HEK293 (cell line): ENCODE measurements around the gene TRIM33.
A peak's percentile ranks its signal among the peaks of the same experiment; 100 is the strongest.

Experiments used
- CTCF ChIA-PET: fragments of 350-600 bp; formaldehyde crosslinking; extraction: SDS; loops from one replicate; lab custom pipeline; 2021; ENCODE audit warnings: antibody characterized with exemption; lab: Yijun Ruan, JAX
- POLR2A ChIA-PET: fragments of 300-600 bp; formaldehyde crosslinking; extraction: SDS; loops from one replicate; lab custom pipeline; 2020; ENCODE audit warnings: antibody characterized with exemption, inconsistent platforms; lab: Yijun Ruan, JAX
- H3K27ac ChIP-seq: fragments of 200-500 bp; sonication (Bioruptor generic); 2 replicates; pipeline ENCODE4 v1.5.1; 2014; ENCODE audit warnings: low read depth, low read length, control low read depth, inconsistent platforms; ENCODE audit errors: extremely low read depth
- H3K36me3 ChIP-seq, 2 experiments: fragments of 200-500 bp in 1 of 2; sonication (Bioruptor generic) in 1 of 2; 1 replicate in 1 of 2; 2 replicates in 1 of 2; pipeline ENCODE4 v1.5.1; 2014 to 2017; ENCODE audit warnings: inconsistent platforms in 2 of 2, low read length in 2 of 2; ENCODE audit not compliant: control insufficient read depth in 2 of 2, insufficient read depth in 1 of 2
- H3K4me1 ChIP-seq: fragments of 200-500 bp; sonication (Bioruptor generic); 2 replicates; pipeline ENCODE4 v1.5.1; 2014; ENCODE audit warnings: mild to moderate bottlenecking, low read length, inconsistent platforms; ENCODE audit not compliant: control insufficient read depth, insufficient read depth
- H3K4me3 ChIP-seq: 2 replicates; pipeline ENCODE4 v1.5.1; 2011; ENCODE audit warnings: low read depth, mild to moderate bottlenecking, control low read depth, low read length, moderate library complexity
- H3K9me3 ChIP-seq: fragments of 200-500 bp; sonication (Bioruptor generic); 2 replicates; pipeline ENCODE4 v1.5.1; 2014; ENCODE audit warnings: low read depth, low read length, inconsistent platforms; ENCODE audit not compliant: control insufficient read depth, insufficient read depth
- HOXC10 ChIP-seq: sonication (generic); formaldehyde crosslinking; IDR thresholded peaks from 2 replicates; pipeline ENCODE4 v1.8.1; 2023; ENCODE audit warnings: mild to moderate bottlenecking, missing genetic modification reagents
- KLF7 ChIP-seq: fragments of 450-650 bp; formaldehyde crosslinking; IDR thresholded peaks from 2 replicates; pipeline ENCODE4 v1.5.1; 2016; ENCODE audit warnings: missing biosample characterization, missing genetic modification characterization, borderline replicate concordance
- KLF8 ChIP-seq: fragments of 450-650 bp; formaldehyde crosslinking; IDR thresholded peaks from 2 replicates; pipeline ENCODE4 v1.5.1; 2016; ENCODE audit warnings: missing biosample characterization, missing genetic modification characterization
- MEIS1 ChIP-seq: sonication (generic); formaldehyde crosslinking; IDR thresholded peaks from 2 replicates; pipeline ENCODE4 v1.8.1; 2022; ENCODE audit warnings: missing genetic modification reagents, mild to moderate bottlenecking, borderline replicate concordance
- MZF1 ChIP-seq: fragments of 450-650 bp; formaldehyde crosslinking; IDR thresholded peaks from 2 replicates; pipeline ENCODE4 v1.5.1; 2017; ENCODE audit warnings: missing biosample characterization, missing genetic modification characterization, borderline replicate concordance
- TRIM28 ChIP-seq: IDR thresholded peaks from 2 replicates; pipeline ENCODE4 v1.6.1; 2011; ENCODE audit warnings: low read length, control low read depth, borderline replicate concordance
- ZBTB48 ChIP-seq: fragments of 450-650 bp; formaldehyde crosslinking; IDR thresholded peaks from 2 replicates; pipeline ENCODE4 v1.5.1; 2016; ENCODE audit warnings: missing biosample characterization, missing genetic modification characterization
- ZNF133 ChIP-seq: fragments of 450-650 bp; formaldehyde crosslinking; IDR thresholded peaks from 2 replicates; pipeline ENCODE4 v1.5.1; 2016; ENCODE audit warnings: missing biosample characterization, missing genetic modification characterization
- ZNF138 ChIP-seq: fragments of 450-650 bp; formaldehyde crosslinking; IDR thresholded peaks from 2 replicates; pipeline ENCODE4 v1.5.1; 2016; ENCODE audit warnings: missing biosample characterization, missing genetic modification characterization, borderline replicate concordance
- ZNF155 ChIP-seq: fragments of 450-650 bp; formaldehyde crosslinking; IDR thresholded peaks from 2 replicates; pipeline ENCODE4 v1.5.1; 2016; ENCODE audit warnings: missing biosample characterization, missing genetic modification characterization
- ZNF175 ChIP-seq: fragments of 450-650 bp; formaldehyde crosslinking; IDR thresholded peaks from 2 replicates; pipeline ENCODE4 v1.5.1; 2016; ENCODE audit warnings: missing biosample characterization, missing genetic modification characterization
- ZNF274 ChIP-seq, 2 experiments: fragments of 200-500 bp in 1 of 2; fragments of 450-650 bp in 1 of 2; sonication (Bioruptor generic) in 1 of 2; formaldehyde crosslinking in 1 of 2; IDR thresholded peaks; 2 replicates each; pipeline versions ENCODE4 v1.5.1 to v1.6.1; 2014 to 2016; ENCODE audit warnings: borderline replicate concordance in 1 of 2, inconsistent platforms in 1 of 2, low read length in 1 of 2, missing biosample characterization in 1 of 2, missing genetic modification characterization in 1 of 2
- ZNF354C ChIP-seq: fragments of 450-650 bp; formaldehyde crosslinking; IDR thresholded peaks from 2 replicates; pipeline ENCODE4 v1.5.1; 2016; ENCODE audit warnings: missing biosample characterization, missing genetic modification characterization, low read depth, borderline replicate concordance
- ZNF529 ChIP-seq: fragments of 450-650 bp; formaldehyde crosslinking; IDR thresholded peaks from 2 replicates; pipeline ENCODE4 v1.5.1; 2017; ENCODE audit warnings: missing genetic modification characterization, missing biosample characterization; ENCODE audit not compliant: insufficient replicate concordance
- ZNF645 ChIP-seq: fragments of 450-650 bp; formaldehyde crosslinking; IDR thresholded peaks from 2 replicates; pipeline ENCODE4; 2016; ENCODE audit warnings: missing biosample characterization, missing genetic modification characterization
- ZNF658 ChIP-seq: fragments of 450-650 bp; formaldehyde crosslinking; IDR thresholded peaks from 2 replicates; pipeline ENCODE4; 2016; ENCODE audit warnings: missing biosample characterization, missing genetic modification characterization
- ZSCAN16 ChIP-seq: fragments of 450-650 bp; formaldehyde crosslinking; IDR thresholded peaks from 2 replicates; pipeline ENCODE4 v1.5.1; 2016; ENCODE audit warnings: missing biosample characterization, missing genetic modification characterization
- ZSCAN30 ChIP-seq: fragments of 450-650 bp; IDR thresholded peaks from 2 replicates; pipeline ENCODE4 v1.5.1; 2018; ENCODE audit warnings: missing biosample characterization, mild to moderate bottlenecking, missing genetic modification characterization, moderate library complexity
- TF ChIP-seq, protein P1 (sequence below): fragments of 450-650 bp; formaldehyde crosslinking; IDR thresholded peaks from 2 replicates; pipeline ENCODE4 v1.5.1; 2016; ENCODE audit warnings: missing biosample characterization, missing genetic modification characterization
- TF ChIP-seq, protein P2 (sequence below): fragments of 450-650 bp; formaldehyde crosslinking; IDR thresholded peaks from 2 replicates; pipeline ENCODE4 v1.5.1; 2016; ENCODE audit warnings: missing biosample characterization, missing genetic modification characterization
- TF ChIP-seq, protein P3 (sequence below): fragments of 450-650 bp; formaldehyde crosslinking; IDR thresholded peaks from 2 replicates; pipeline ENCODE4 v1.5.1; 2016; ENCODE audit warnings: missing biosample characterization, missing genetic modification characterization
- TF ChIP-seq, protein P4 (sequence below): fragments of 450-650 bp; formaldehyde crosslinking; IDR thresholded peaks from 2 replicates; pipeline ENCODE4 v1.5.1; 2016; ENCODE audit warnings: missing biosample characterization, missing genetic modification characterization

The TRIM33 gene

DNA sequence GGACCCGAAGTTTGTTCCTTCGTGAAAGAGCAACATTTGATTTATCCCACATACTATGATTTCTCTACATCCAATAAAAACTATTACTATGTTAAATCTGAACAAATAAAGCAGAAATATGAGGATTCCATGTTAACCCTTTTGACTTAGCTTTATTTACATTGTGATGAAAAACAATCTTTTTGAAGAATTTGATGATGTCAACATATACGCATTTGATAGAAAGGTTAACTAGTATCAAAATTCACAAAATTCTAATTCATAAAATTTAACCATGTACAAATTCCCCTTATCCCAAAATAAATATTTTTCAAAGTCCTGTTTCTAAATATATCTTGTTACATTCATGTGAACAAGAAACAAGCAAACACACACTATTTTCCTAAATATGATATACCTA, 74.2 kb downstream of the TRIM33 start:
- CTCF ChIA-PET = interaction anchor here (2.4 kb wide), 1 partner anchor 9 kb away, joined by 10 read pairs; no protein-coding TSS in a partner anchor

GRCh38 chr1:114435088-114435715, 75.8 kb downstream of the TRIM33 start:
- H3K27ac ChIP-seq = no peak overlapping the region
- peaks cover 6 to 13% of the 10 kb centered on the region in 2 experiments; a peak in 2 of 3 replicates for H3K36me3 ChIP-seq
- POLR2A ChIA-PET = no interaction called here
- no peak for TF ChIP-seq ZNF133 (tag by site-specific recombination)
- TF ChIP-seq TRIM28 = peak; percentile 63; the same call in 1 of the 2 replicates
- no peak for TF ChIP-seq KLF8 (tag by site-specific recombination)
- TF ChIP-seq, protein P1, sequence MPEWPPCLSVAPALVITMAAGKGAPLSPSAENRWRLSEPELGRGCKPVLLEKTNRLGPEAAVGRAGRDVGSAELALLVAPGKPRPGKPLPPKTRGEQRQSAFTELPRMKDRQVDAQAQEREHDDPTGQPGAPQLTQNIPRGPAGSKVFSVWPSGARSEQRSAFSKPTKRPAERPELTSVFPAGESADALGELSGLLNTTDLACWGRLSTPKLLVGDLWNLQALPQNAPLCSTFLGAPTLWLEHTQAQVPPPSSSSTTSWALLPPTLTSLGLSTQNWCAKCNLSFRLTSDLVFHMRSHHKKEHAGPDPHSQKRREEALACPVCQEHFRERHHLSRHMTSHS (tag by site-specific recombination) = no peak
- TF ChIP-seq, protein P2, sequence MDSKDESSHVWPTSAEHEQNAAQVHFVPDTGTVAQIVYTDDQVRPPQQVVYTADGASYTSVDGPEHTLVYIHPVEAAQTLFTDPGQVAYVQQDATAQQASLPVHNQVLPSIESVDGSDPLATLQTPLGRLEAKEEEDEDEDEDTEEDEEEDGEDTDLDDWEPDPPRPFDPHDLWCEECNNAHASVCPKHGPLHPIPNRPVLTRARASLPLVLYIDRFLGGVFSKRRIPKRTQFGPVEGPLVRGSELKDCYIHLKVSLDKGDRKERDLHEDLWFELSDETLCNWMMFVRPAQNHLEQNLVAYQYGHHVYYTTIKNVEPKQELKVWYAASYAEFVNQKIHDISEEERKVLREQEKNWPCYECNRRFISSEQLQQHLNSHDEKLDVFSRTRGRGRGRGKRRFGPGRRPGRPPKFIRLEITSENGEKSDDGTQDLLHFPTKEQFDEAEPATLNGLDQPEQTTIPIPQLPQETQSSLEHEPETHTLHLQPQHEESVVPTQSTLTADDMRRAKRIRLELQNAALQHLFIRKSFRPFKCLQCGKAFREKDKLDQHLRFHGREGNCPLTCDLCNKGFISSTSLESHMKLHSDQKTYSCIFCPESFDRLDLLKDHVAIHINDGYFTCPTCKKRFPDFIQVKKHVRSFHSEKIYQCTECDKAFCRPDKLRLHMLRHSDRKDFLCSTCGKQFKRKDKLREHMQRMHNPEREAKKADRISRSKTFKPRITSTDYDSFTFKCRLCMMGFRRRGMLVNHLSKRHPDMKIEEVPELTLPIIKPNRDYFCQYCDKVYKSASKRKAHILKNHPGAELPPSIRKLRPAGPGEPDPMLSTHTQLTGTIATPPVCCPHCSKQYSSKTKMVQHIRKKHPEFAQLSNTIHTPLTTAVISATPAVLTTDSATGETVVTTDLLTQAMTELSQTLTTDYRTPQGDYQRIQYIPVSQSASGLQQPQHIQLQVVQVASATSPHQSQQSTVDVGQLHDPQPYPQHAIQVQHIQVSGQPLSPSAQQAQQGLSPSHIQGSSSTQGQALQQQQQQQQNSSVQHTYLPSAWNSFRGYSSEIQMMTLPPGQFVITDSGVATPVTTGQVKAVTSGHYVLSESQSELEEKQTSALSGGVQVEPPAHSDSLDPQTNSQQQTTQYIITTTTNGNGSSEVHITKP (tag by site-specific recombination) = peak; percentile 48
- no peak for TF ChIP-seq ZNF138 (tag by site-specific recombination)
- TF ChIP-seq ZNF274 (IDR thresholded peaks at IDR 0.05; ENCODE audit: low read length) = no peak
- no peak for TF ChIP-seq ZNF274 (tag by site-specific recombination; IDR thresholded peaks at IDR 0.05; ENCODE audit: borderline replicate concordance)
- no peaks in the 10 kb centered on the region for H3K9me3 ChIP-seq
- H3K4me1 ChIP-seq = peaks cover 5% of the 10 kb centered on the region; the same call in 1 of the 2 replicates
- CTCF ChIA-PET = interaction anchor here (0.9 to 1.9 kb wide), 2 partner anchors 13 to 88 kb away, joined by 3 to 6 read pairs; no protein-coding TSS in a partner anchor
- no peak overlapping the region for H3K4me3 ChIP-seq

More for the DNA sequence above, 74.2 kb downstream of the TRIM33 start:
- POLR2A ChIA-PET = no interaction called here
- Histone ChIP-seq H3K4me3 (no peak overlapping the region), H3K4me1 (peaks cover 5% of the 10 kb centered on the region; the same call in 1 of the 2 replicates), H3K27ac (no peak overlapping the region), H3K36me3 (peaks cover 4 to 17% of the 10 kb centered on the region in 2 experiments; a peak in 2 of 3 replicates), H3K9me3 (no peaks in the 10 kb centered on the region)
- TF ChIP-seq ZBTB48 (tag by site-specific recombination) (no peak), KLF7 (tag by site-specific recombination) (no peak), ZNF354C (tag by site-specific recombination) (no peak), MZF1 (tag by site-specific recombination) (no peak), ZNF645 (no peak), ZNF658 (tag by site-specific recombination) (no peak)

DNA sequence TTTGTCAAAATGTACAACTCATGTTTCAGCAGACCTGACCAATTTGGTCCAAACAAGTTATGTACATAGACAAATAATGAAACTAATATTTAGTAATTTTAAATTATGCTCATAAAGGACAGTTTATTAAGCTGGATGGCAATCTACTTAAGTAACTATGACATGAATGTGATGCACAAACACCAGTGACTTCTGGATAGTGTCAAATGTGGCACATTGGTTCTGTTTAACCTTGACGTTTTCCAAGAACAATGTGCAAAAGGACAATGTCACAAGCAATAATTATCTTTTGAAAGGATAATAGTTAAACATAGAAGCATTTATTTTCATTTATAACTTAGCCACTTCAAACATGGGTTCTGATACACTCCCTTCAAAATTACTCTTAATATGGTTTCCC, 80.0 kb downstream of the TRIM33 start:
- Histone ChIP-seq H3K4me1 (peaks cover 5% of the 10 kb centered on the region; the same call in 1 of the 2 replicates), H3K9me3 (no peaks in the 10 kb centered on the region), H3K36me3 (peaks cover 12 to 30% of the 10 kb centered on the region in 2 experiments), H3K4me3 (no peak overlapping the region), H3K27ac (no peak overlapping the region)
- ChIA-PET POLR2A (no interaction called here), CTCF (interaction anchor here (0.8 kb wide), 2 partner anchors 84 to 454 kb away, joined by 3 to 4 read pairs; no protein-coding TSS in a partner anchor)
- TF ChIP-seq, protein P3, sequence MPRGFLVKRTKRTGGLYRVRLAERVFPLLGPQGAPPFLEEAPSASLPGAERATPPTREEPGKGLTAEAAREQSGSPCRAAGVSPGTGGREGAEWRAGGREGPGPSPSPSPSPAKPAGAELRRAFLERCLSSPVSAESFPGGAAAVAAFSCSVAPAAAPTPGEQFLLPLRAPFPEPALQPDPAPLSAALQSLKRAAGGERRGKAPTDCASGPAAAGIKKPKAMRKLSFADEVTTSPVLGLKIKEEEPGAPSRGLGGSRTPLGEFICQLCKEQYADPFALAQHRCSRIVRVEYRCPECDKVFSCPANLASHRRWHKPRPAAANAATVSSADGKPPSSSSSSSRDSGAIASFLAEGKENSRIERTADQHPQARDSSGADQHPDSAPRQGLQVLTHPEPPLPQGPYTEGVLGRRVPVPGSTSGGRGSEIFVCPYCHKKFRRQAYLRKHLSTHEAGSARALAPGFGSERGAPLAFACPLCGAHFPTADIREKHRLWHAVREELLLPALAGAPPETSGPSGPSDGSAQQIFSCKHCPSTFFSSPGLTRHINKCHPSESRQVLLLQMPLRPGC (tag by site-specific recombination) = no peak
- TF ChIP-seq ZSCAN16 (tag by site-specific recombination) = no peak
- no peak for TF ChIP-seq ZNF529 (tag by site-specific recombination)
- no peak for TF ChIP-seq ZNF155 (tag by site-specific recombination)
- no peak for TF ChIP-seq ZSCAN30 (tag by site-specific recombination)
- no peak for TF ChIP-seq MEIS1 (CRISPR knock-in tag)
- TF ChIP-seq, protein P4, sequence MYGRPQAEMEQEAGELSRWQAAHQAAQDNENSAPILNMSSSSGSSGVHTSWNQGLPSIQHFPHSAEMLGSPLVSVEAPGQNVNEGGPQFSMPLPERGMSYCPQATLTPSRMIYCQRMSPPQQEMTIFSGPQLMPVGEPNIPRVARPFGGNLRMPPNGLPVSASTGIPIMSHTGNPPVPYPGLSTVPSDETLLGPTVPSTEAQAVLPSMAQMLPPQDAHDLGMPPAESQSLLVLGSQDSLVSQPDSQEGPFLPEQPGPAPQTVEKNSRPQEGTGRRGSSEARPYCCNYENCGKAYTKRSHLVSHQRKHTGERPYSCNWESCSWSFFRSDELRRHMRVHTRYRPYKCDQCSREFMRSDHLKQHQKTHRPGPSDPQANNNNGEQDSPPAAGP = no peak
- no peak for TF ChIP-seq HOXC10 (CRISPR knock-in tag)
- TF ChIP-seq ZNF175 = no peak
